Psoas muscle (tissue), 8 donors: ENCODE data around the gene MAPK10. TPM values are rescaled to one million over a fixed set of nuclear protein-coding genes. Genes with fewer than 3 reads are reported as not detected.

Experiments used
- ATAC-seq, 4 donors: fragments of 200-7000 bp; cut with Tn5 transposase; one replicate each; pipeline ENCODE4 v1.9.1; 2020; ENCODE audit warnings: moderate library complexity in 3 of 4, mild to moderate bottlenecking in 2 of 4
- DNase-seq, 2 donors: peaks; one replicate each; pipeline ENCODE4 v3.0.0-alpha.2; 2020
- H3K27ac ChIP-seq: fragments of 200-600 bp; one replicate; pipeline ENCODE4 v1.8.0; 2022
- H3K27me3 ChIP-seq, 3 donors: fragments of 200-600 bp in 1 of 3; one replicate each; pipeline versions ENCODE4 v1.6.1 to v1.8.0; 2013 to 2022; ENCODE audit warnings: low read length in 2 of 3, mild to moderate bottlenecking in 2 of 3, moderate library complexity in 1 of 3; ENCODE audit not compliant: insufficient read depth in 3 of 3
- H3K36me3 ChIP-seq, 2 donors: fragments of 200-600 bp in 1 of 2; one replicate each; pipeline versions ENCODE4 v1.6.1 to v1.8.0; 2013 to 2022; ENCODE audit warnings: low read depth in 1 of 2, mild to moderate bottlenecking in 1 of 2, moderate library complexity in 1 of 2; ENCODE audit not compliant: insufficient read depth in 1 of 2
- H3K4me1 ChIP-seq: fragments of 200-600 bp; one replicate; pipeline ENCODE4 v1.8.0; 2022
- H3K4me3 ChIP-seq: fragments of 200-600 bp; one replicate; pipeline ENCODE4 v1.8.0; 2022; ENCODE audit warnings: mild to moderate bottlenecking
- H3K9me3 ChIP-seq: fragments of 200-600 bp; one replicate; pipeline ENCODE4 v1.8.0; 2022
- CTCF ChIP-seq: fragments of 200-600 bp; IDR thresholded peaks from one replicate; pipeline ENCODE4 v1.8.0; 2022; ENCODE audit warnings: antibody characterized with exemption
- WGBS, 3 donors: extraction: QIAGEN DNeasy Blood & Tissue Kit; methylation state at CpG; one replicate each; pipeline versions ENCODE4 v1.1.6 to v1.1.7; 2013; 5-methylcytosine and 5-hydroxymethylcytosine counted together
- intact Hi-C, 2 donors: fragments of 100-400 bp; cut with DNase I; formaldehyde crosslinking; loops; one replicate each; pipeline versions ENCODE4 v1.11.0 to v1.14.2; 2022
- polyA plus RNA-seq, 3 donors: library from polyadenylated mRNA; stranded (reverse); fragments of 200-250 nt; gene quantifications; one replicate each; pipeline ENCODE4 v1.2.3, GENCODE V29; 2013
- total RNA-seq, 4 donors: library from RNA; stranded (reverse); fragmentation: NEBNext Ultra II Directional in 2 of 4; extraction: Animal tissue kit (Norgen Biotek cat#: 25700) in 2 of 4; gene quantifications; one replicate each; pipeline versions ENCODE4 v1.2.1 to v1.2.4, GENCODE V29; 2021 to 2023
- donor health status: healthy with polysubstance abuse.
- donor health status: DM: no; HTN: no; CAD: no; lungs with moderate emphysema.
- donor health status: Bipolar disorder and iron deficiency.
- donor health status: healthy.
- donor health status: DM: yes; HTN: yes; CAD: no.
- donor health status: DM: no; HTN: no; CAD: no.
- donor health status: DM: no; HTN: no; CAD: no.
- donor health status: DM: yes; HTN: yes; CAD: no.

MAPK10 gene
- total and polyA plus RNA-seq, 7 donors, result 0.22 to 7.6 (median 1.3) TPM

DNA sequence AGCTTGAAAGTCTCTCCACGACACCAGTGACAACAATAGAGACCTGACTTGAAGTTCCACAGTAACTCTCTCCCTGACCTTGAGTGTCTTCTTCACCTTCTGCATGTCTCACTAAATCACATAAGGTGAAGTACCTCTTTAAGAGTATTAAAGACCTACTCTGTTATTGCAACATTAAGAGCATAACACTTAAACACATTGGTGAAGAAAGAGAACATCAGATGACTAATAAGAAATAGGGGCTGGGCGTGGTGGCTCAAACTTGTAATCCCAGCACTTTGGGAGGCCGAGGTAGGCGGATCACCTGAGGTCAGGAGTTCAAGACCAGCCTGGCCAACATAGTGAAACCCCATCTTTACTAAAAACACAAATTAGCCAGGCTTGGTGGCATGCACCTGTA is 33.9 kb upstream of the MAPK10 start:
- no peak for TF ChIP-seq CTCF
- H3K4me1 ChIP-seq, result no peaks in the 10 kb centered on the region
- H3K4me3 ChIP-seq, result no peak overlapping the region
- H3K27me3 ChIP-seq, result no peaks in the 10 kb centered on the region
- no peak for ATAC-seq
- intact Hi-C loops, result no loop called here
- WGBS, 3 donors, result 78 to 83% (median 82%) methylated on average over 4 of the region's 4 CpGs
- no peaks in the 10 kb centered on the region for H3K36me3 ChIP-seq
- DNase-seq, result no peak
- H3K9me3 ChIP-seq, result no peaks in the 10 kb centered on the region
- H3K27ac ChIP-seq, result no peak overlapping the region

DNA sequence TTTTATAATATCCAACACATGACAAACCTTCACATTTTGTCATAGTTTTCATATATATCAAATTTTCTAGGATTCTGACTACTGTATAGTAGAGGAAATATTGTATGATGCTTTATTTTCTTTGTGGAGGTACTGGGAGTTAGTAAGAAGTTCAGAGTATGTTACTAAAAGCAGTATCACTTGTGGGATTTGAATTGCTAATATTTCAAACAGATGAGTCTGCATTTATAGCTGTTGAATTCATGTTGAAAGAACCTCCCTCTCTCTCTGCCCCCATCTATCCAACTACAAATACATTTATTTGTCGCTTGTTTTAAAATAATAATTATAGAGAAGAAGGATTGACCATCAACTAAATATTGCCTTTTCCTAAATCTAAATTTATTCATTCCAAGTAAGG is 29.8 kb upstream of the MAPK10 start:
- no peak for TF ChIP-seq CTCF

DNA sequence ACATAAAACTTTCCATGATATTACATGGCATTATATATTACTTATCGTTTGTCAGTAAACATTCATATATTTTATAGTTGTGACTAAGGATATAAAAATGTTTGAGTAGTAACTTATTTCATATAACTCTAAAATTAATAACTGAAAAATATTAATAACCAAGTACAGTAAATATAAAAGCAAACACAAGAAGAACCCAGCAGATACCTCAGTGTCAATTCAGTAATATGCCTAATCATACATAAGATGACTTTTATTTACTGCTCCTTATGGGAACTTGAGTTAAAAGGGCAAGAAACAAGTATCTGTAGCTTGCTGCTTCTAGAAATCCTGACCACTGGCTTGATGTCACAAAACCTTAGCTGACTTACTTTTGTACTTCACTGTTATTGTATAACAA is 28.4 kb upstream of the MAPK10 start:
- H3K4me1 ChIP-seq, result no peaks in the 10 kb centered on the region
- no peaks in the 10 kb centered on the region for H3K27me3 ChIP-seq
- WGBS, 3 donors, result 95 to 98% (median 97%) methylated on average over 1 of the region's 1 CpG
- no peaks in the 10 kb centered on the region for H3K9me3 ChIP-seq
- DNase-seq (no peak), ATAC-seq (no peak)
- TF ChIP-seq CTCF, result no peak
- H3K36me3 ChIP-seq, result no peaks in the 10 kb centered on the region
- H3K4me3 ChIP-seq, result no peak overlapping the region
- intact Hi-C loops, result no loop called here
- no peak overlapping the region for H3K27ac ChIP-seq

More for the DNA sequence above, 29.8 kb upstream of the MAPK10 start:
- no peak for DNase-seq
- 90 to 97% (median 91%) methylated on average over 1 of the region's 1 CpG for WGBS, 3 donors
- Histone ChIP-seq H3K27ac (no peak overlapping the region), H3K9me3 (no peaks in the 10 kb centered on the region), H3K27me3 (no peaks in the 10 kb centered on the region), H3K4me1 (no peaks in the 10 kb centered on the region), H3K36me3 (no peaks in the 10 kb centered on the region), H3K4me3 (no peak overlapping the region)
- no peak for ATAC-seq
- intact Hi-C loops, result no loop called here

- no peak for ATAC-seq
Observed at GRCh38 chr4:86386817-86387415, 27.1 kb upstream of the MAPK10 start.

More at GRCh38 chr4:86386817-86387415, 27.1 kb upstream of the MAPK10 start:
- Histone ChIP-seq H3K4me1 (no peaks in the 10 kb centered on the region), H3K27ac (no peak overlapping the region), H3K9me3 (no peaks in the 10 kb centered on the region), H3K36me3 (no peaks in the 10 kb centered on the region), H3K4me3 (no peak overlapping the region), H3K27me3 (no peaks in the 10 kb centered on the region)
- TF ChIP-seq CTCF, result no peak
- intact Hi-C loops, result no loop called here
- WGBS, 3 donors, result 64 to 75% (median 67%) methylated on average over 6 of the region's 6 CpGs
- no peak for DNase-seq
